Gastroesophageal sphincter (tissue), 4 donors: ENCODE data around the gene MEGF8. TPM values are rescaled to one million over a fixed set of nuclear protein-coding genes. Genes with fewer than 3 reads are reported as not detected.

ENCODE experiments used
- ATAC-seq: fragments of 150-250 bp; one replicate; pipeline ENCODE4 v1.9.1; 2016; ENCODE audit warnings: mild to moderate bottlenecking, moderate library complexity
- H3K27ac ChIP-seq, 4 donors: fragments of 200-600 bp; sonication (generic) in 3 of 4; 1 replicate in 3 of 4; 2 replicates in 1 of 4; pipeline ENCODE4 v1.5.1; 2016 to 2019
- H3K27me3 ChIP-seq: fragments of 200-600 bp; sonication (generic); one replicate; pipeline ENCODE4 v1.5.1; 2019
- H3K36me3 ChIP-seq, 2 donors: fragments of 200-600 bp; sonication (generic); one replicate each; pipeline ENCODE4 v1.5.1; 2019; ENCODE audit warnings: control low read depth in 1 of 2
- H3K4me1 ChIP-seq, 3 donors: fragments of 200-600 bp; sonication (generic); 1 replicate in 2 of 3; 2 replicates in 1 of 3; pipeline ENCODE4 v1.5.1; 2016 to 2019; ENCODE audit warnings: control low read depth in 2 of 3
- H3K4me3 ChIP-seq, 2 donors: fragments of 200-600 bp; sonication (generic); one replicate each; pipeline ENCODE4 v1.5.1; 2019; ENCODE audit warnings: mild to moderate bottlenecking in 1 of 2, moderate library complexity in 1 of 2
- H3K9me3 ChIP-seq, 3 donors: fragments of 200-600 bp; sonication (generic); one replicate each; pipeline ENCODE4 v1.5.1; 2017 to 2019; ENCODE audit warnings: control low read depth in 2 of 3
- EP300 ChIP-seq: sonication (generic); formaldehyde crosslinking; IDR thresholded peaks from one replicate; pipeline ENCODE4 v1.6.1; 2017; ENCODE audit warnings: antibody characterized with exemption, mild to moderate bottlenecking
- POLR2A ChIP-seq, 2 donors: fragments of 450-650 bp; IDR thresholded peaks; one replicate each; pipeline ENCODE4 v1.6.1; 2017; ENCODE audit warnings: antibody characterized with exemption in 2 of 2, mild to moderate bottlenecking in 2 of 2, moderate library complexity in 1 of 2
- POLR2AphosphoS5 ChIP-seq: sonication (generic); formaldehyde crosslinking; IDR thresholded peaks from one replicate; pipeline ENCODE4 v1.6.1; 2017; ENCODE audit warnings: antibody characterized with exemption
- WGBS, 2 donors: methylation state at CpG; one replicate each; pipeline ENCODE4 v1.1.5; 2018; ENCODE audit warnings: low coverage in 1 of 2; 5-methylcytosine and 5-hydroxymethylcytosine counted together
- total RNA-seq, 4 donors: library from RNA; depleted of rRNA; stranded (reverse); fragments of >200 nt; gene quantifications; one replicate each; pipeline ENCODE4 v1.1.0, GENCODE V29; 2016
- TF ChIP-seq, protein P1 (sequence below), 4 experiments: fragments of 200-600 bp in 2 of 4; fragments of 450-650 bp in 2 of 4; sonication (generic) in 1 of 4; IDR thresholded peaks; one replicate each; pipeline ENCODE4 v1.5.1; 2017 to 2019; ENCODE audit warnings: antibody characterized with exemption in 4 of 4, mild to moderate bottlenecking in 2 of 4, moderate library complexity in 2 of 4

Gene MEGF8
- total RNA-seq, 4 donors from 2014 or later, result 13.9 to 44.4 (median 18.1) TPM

GRCh38 chr19:42412227-42412626 lies 86.8 kb downstream of the MEGF8 start:
- no peak overlapping the region for H3K4me3 ChIP-seq
- no peaks in the 10 kb centered on the region for H3K27me3 ChIP-seq

GRCh38 chr19:42412661-42413076 lies 87.2 kb downstream of the MEGF8 start:
- H3K4me3 ChIP-seq, result no peak overlapping the region
- no peak for TF ChIP-seq POLR2A (IDR thresholded peaks at IDR 0.05)
- WGBS, 2 donors, result no CpG with 5 or more reads among the region's 4 CpGs
- H3K4me1 ChIP-seq, result peaks cover 0 to 10% (median 3%) of the 10 kb centered on the region in 3 donors
- H3K27ac ChIP-seq, result no peak overlapping the region
- H3K27me3 ChIP-seq, result no peaks in the 10 kb centered on the region
- no peaks in the 10 kb centered on the region for H3K9me3 ChIP-seq
- ATAC-seq, result peak; percentile 25
- peaks cover 0 to 15% of the 10 kb centered on the region in 2 donors for H3K36me3 ChIP-seq

More at GRCh38 chr19:42412227-42412626, 86.8 kb downstream of the MEGF8 start:
- Histone ChIP-seq H3K9me3 (no peaks in the 10 kb centered on the region), H3K27ac (no peak overlapping the region), H3K4me1 (peaks cover 0 to 10% (median 3%) of the 10 kb centered on the region in 3 donors), H3K36me3 (peaks cover 0 to 20% of the 10 kb centered on the region in 2 donors)
- no CpG with 5 or more reads among the region's 7 CpGs for WGBS, 2 donors
- peak; percentile 26 for ATAC-seq
- TF ChIP-seq, protein P1, sequence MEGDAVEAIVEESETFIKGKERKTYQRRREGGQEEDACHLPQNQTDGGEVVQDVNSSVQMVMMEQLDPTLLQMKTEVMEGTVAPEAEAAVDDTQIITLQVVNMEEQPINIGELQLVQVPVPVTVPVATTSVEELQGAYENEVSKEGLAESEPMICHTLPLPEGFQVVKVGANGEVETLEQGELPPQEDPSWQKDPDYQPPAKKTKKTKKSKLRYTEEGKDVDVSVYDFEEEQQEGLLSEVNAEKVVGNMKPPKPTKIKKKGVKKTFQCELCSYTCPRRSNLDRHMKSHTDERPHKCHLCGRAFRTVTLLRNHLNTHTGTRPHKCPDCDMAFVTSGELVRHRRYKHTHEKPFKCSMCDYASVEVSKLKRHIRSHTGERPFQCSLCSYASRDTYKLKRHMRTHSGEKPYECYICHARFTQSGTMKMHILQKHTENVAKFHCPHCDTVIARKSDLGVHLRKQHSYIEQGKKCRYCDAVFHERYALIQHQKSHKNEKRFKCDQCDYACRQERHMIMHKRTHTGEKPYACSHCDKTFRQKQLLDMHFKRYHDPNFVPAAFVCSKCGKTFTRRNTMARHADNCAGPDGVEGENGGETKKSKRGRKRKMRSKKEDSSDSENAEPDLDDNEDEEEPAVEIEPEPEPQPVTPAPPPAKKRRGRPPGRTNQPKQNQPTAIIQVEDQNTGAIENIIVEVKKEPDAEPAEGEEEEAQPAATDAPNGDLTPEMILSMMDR (IDR thresholded peaks at IDR 0.05), result no peak
- TF ChIP-seq EP300 (no peak), POLR2A (IDR thresholded peaks at IDR 0.05) (no peak), POLR2AphosphoS5 (no peak)

- Histone ChIP-seq H3K9me3 (no peaks in the 10 kb centered on the region), H3K27ac (peak overlapping the region in 1 of 4 donors; percentile 18)
- ATAC-seq, result no peak
Measured at GRCh38 chr19:42419309-42419708, 93.9 kb downstream of the MEGF8 start.

DNA sequence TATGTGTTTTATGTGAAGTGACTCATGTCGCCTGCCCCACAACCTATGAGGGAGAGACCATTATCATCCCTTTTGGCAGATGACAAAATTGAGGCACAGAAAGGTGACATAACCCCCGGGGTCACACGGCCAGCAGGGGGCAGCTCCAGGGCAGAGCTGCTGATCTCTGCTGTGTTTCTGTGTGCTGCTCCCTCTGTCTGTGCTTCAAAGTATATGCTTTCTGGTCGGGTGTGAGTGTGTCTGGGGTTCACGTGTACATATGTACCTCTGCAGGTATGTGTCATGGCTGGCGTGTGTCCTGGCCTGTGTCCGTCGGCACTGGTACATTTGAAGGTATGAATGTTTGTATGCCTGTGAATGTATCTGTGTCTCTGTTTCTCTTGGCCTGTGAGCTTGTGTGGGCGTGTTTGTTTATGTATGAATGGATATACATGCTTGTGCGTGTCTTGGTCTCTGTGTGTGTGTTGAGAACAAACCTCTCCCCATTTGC lies 94.7 kb downstream of the MEGF8 start:
- Histone ChIP-seq H3K27ac (no peak overlapping the region), H3K9me3 (no peaks in the 10 kb centered on the region), H3K4me3 (no peak overlapping the region), H3K4me1 (peaks cover 0 to 26% (median 5%) of the 10 kb centered on the region in 3 donors), H3K36me3 (no peaks in the 10 kb centered on the region), H3K27me3 (peaks cover 11% of the 10 kb centered on the region)
- WGBS, 2 donors, result 33 to 53% methylated on average over 1 to 7 of the region's 10 CpGs
- TF ChIP-seq, protein P1 (IDR thresholded peaks at IDR 0.05), result peak in 2 of 4 experiments; percentile 31 to 52
- TF ChIP-seq POLR2AphosphoS5, result no peak
- ATAC-seq, result no peak

More at GRCh38 chr19:42419309-42419708, 93.9 kb downstream of the MEGF8 start:
- Histone ChIP-seq H3K4me3 (no peak overlapping the region), H3K27me3 (peaks cover 6% of the 10 kb centered on the region), H3K36me3 (no peaks in the 10 kb centered on the region), H3K4me1 (peaks cover 0 to 21% (median 5%) of the 10 kb centered on the region in 3 donors)
- 73 to 80% methylated on average over 3 of the region's 6 CpGs for WGBS, 2 donors
- no peak for TF ChIP-seq EP300

GRCh38 chr19:42421101-42421500 lies 95.7 kb downstream of the MEGF8 start:
- H3K27ac ChIP-seq, result peak overlapping the region in 3 of 4 donors; percentile 31 to 82 (median 35)

DNA sequence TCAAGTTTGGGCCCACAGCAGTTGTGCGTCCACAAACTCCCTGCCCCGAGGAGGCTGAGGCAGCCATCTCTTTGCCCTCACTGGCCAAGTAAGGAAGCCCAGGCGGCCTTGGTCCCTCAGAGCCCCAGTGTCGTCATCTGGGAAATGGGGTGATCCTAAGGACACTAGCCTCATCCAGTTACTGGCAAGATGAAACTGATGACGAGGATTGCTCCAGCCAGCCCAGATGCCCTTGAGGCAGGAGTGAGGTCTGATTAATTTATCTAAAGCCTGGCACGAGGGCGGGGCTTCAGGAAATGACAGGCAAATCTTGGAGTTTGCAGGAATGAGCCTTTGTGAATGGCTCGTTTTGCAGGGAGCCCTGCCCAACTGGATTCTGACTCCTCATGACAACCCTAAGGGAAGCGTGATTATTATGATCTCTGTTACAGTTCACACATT lies 96.2 kb downstream of the MEGF8 start:
- Histone ChIP-seq H3K4me3 (no peak overlapping the region), H3K9me3 (no peaks in the 10 kb centered on the region), H3K27ac (peak overlapping the region in 3 of 4 donors; percentile 68 to 82 (median 77)), H3K4me1 (peaks cover 0 to 26% (median 5%) of the 10 kb centered on the region in 3 donors), H3K27me3 (peaks cover 11% of the 10 kb centered on the region), H3K36me3 (no peaks in the 10 kb centered on the region)
- no peak for TF ChIP-seq POLR2A (IDR thresholded peaks at IDR 0.05)
- TF ChIP-seq EP300, result no peak
- TF ChIP-seq, protein P1 (IDR thresholded peaks at IDR 0.05), result no peak
- no peak for TF ChIP-seq POLR2AphosphoS5
- WGBS, 2 donors, result 80 to 84% methylated on average over 3 to 5 of the region's 9 CpGs
- ATAC-seq, result no peak

More at GRCh38 chr19:42421101-42421500, 95.7 kb downstream of the MEGF8 start:
- Histone ChIP-seq H3K9me3 (no peaks in the 10 kb centered on the region), H3K36me3 (no peaks in the 10 kb centered on the region), H3K4me3 (no peak overlapping the region), H3K4me1 (peaks cover 0 to 26% (median 5%) of the 10 kb centered on the region in 3 donors), H3K27me3 (peaks cover 11% of the 10 kb centered on the region)
- ATAC-seq, result no peak
- no peak for TF ChIP-seq POLR2AphosphoS5
- WGBS, 2 donors, result 78 to 81% methylated on average over 4 of the region's 4 CpGs
